HG02943 (cell line): ENCODE measurements around the gene SCN3B.

ENCODE experiments used
- ATAC-seq: cut with Tn5 transposase; IDR thresholded peaks from one replicate; pipeline ENCODE4 v1.9.1; 2021; ENCODE audit warnings: mild to moderate bottlenecking, low read depth, moderate library complexity; ENCODE audit not compliant: unreplicated experiment

Gene SCN3B

DNA sequence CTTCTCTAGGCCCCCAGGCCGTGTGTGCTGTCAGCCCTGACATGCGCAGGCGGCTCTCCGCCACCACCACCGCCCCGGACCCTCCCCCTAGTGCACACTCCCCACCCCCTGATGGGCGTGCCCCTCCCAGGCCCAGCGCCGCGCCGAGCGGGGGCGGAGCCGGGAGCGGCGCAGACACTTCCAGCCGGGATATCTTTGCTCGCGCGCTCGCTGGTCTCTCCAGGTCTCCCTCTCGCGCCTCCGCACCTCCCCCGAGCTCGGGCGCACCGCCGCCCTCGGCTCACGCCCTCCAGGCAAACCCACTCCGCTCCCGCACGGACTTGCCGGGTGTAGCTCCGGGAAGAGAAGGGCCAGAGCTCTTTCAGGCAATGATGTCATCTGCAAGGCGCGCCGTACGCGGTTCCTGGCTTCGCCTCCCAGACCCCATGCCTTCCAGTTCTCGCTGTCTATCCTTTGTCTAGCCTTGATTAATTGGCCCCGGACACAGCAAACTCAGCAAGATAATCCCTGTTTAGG, at the start of gene SCN3B:
Gene SCN3B, minus strand, starts transcription at position 59 of the 516 bp plus-strand sequence. CDS start 823 bp downstream, outside the sequence.
- no peak for ATAC-seq

- ATAC-seq, result no peak
Observed at GRCh38 chr11:123702696-123703095, 48.3 kb upstream of the SCN3B start.

GRCh38 chr11:123702139-123702538, 47.7 kb upstream of the SCN3B start:
- ATAC-seq, result no peak

- no peak for ATAC-seq
Observed at GRCh38 chr11:123700772-123701171, 46.3 kb upstream of the SCN3B start.

DNA sequence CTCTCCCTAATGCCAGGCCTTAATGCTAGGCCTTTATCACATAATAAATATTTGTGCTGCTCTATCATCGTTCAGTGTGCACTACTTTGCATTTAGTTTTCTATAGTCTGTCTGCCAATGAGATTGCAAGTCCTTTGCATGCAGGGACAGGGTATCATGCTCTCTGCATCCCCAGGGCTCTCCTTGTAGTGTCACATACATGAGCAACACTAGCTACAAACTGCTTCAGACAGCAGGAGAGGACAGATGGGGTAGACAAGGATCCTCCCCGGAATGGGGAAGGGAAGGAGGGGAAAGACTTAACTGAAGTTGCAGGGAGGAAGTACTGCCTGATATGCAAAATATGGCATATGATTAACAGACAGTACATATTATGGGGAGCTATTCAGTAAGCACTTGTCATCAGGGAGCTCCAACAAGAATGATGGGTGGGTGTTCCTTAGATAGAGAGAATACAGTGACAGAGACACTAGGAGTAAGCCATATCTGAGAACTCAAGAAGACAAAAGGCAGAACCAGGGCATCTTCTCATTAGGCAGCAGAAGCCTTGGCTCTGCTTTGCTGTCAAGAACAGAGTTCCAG, 44.2 kb upstream of the SCN3B start:
- ATAC-seq, result no peak

GRCh38 chr11:123696183-123696582, 41.8 kb upstream of the SCN3B start:
- no peak for ATAC-seq

GRCh38 chr11:123695231-123695630, 40.8 kb upstream of the SCN3B start:
- no peak for ATAC-seq

- no peak for ATAC-seq
Observed at GRCh38 chr11:123694551-123694950, 40.1 kb upstream of the SCN3B start.

DNA sequence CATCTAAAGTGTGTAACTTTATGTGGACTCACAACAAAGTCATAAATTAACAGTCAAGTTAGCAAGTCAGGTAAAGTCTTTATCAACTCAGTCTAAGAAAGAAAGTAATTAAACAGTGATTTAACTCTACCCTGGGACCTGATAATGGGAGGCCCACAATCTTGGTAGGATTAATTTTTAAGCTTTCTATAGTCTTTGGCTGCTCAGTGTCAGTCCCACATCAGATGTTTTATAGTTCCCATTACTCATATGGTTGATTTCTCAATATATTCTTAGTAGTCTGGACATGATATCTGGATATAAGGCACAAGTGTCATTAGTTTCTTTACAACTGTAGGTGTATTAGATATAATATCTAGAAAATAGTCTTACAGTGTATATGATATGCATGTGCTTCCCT, 38.5 kb upstream of the SCN3B start:
- no peak for ATAC-seq

DNA sequence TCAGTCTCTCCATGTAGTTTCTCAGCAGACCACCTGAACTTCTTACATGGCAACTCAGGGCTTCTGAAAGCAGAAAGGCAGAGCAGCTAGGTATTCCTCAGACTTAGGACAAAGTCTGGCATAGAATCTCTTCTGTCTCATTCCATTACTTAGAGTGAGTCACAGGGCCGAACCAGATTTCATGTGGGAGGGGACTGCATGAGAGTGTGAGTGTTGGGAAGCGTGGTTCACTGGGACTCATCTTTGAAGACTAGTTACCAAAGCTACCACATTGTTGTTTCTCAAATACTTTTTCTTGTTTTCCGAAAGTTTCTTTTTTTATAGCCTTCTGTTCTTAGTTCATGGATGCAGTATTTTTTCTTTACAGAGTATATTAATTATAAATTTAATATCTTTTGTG, 36.1 kb upstream of the SCN3B start:
- no peak for ATAC-seq

DNA sequence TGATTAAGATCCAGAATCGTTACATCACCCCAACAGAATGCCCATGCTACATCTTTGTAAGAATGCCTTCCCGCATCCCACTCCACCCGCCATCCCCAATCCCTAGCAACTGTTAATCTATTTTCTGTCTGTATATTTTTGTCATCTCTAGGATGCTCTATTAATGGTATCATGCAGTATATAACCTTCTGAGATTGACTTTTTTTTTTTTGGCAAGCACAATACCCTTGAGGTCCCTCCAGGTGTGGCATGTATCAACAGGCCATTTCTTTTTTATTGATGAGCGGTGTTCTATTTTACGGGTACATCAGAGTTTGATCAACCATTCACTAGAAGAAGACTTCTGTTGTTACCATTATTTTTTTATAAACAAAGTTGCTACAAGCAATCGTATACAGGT, 30.2 kb upstream of the SCN3B start:
- no peak for ATAC-seq

DNA sequence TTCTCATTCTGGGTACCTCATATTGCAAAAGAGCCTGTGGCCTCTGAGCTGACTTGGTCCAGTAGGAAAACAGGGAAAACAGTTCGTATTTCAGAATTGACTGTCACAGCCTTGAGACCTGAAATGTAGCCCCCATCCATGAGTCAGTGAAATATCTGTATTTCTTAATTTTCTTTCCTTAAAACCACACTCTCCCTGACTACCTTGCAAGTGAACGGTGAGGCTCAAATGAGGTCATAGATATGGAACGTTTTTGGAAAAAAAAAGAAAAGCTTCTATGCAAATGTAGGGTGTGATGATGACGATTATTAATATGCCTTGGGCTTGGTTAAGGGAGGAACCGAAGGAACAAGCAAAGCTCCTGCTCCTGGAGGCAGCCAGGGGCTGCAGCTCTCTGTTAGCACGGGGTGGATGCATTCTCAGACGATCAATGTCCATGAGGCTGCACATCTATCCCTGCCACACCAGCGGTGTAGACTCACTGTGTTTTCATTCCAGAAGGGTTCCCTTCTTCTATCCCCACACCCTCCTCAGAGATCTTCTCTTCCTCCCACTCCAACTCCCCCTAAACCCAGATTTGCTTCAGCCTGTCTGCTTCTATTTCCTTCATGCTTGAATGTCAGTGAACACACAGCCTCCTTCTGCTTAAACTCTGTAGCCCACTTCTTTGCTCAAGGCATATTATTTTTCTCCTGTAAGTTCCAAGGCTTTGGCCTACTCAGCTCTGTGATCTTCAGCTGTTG, 29.2 kb upstream of the SCN3B start:
- no peak for ATAC-seq

- ATAC-seq, result no peak
Observed at GRCh38 chr11:123682696-123683410, 28.4 kb upstream of the SCN3B start.

DNA sequence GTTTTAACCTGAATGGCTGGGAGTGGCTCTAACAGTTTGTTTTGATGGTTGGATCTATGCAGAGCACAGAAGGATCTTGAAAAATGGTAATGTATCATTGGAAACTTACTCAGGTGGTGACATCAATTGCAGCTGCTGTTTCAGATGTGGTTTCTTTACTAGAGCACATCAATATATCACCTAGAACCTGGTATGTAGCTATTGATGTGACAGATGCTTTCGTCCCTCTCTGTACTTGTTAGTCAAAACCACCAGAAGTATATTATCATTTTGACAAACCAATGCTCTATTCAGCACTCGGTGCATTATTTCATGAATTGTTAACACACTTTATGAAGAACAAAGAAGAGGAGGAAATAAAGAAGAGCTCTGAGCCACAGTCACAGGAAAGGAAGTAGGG, 26.6 kb upstream of the SCN3B start:
- no peak for ATAC-seq

DNA sequence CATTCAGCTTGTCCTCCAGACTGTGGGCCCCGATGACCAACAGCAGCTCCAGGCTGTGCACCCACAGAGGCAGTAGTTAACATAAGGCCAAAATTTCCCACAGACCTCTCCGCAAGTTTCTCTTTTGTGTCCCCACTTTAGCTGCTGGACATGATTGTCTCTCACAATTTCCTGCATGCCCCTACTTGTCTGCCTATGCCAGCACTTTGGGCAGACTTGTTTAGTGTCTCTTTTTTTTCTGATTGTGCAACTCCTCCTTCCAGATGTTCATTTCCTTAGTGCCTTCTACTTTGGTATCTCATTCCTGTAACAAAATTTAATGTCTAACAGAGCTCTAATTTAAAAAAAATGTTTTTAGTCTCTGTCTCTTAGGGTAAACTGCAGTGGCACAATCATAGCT, 23.8 kb upstream of the SCN3B start:
- ATAC-seq, result no peak

GRCh38 chr11:123677510-123677909, 23.1 kb upstream of the SCN3B start:
- no peak for ATAC-seq

- no peak for ATAC-seq
Observed at GRCh38 chr11:123674297-123674696, 19.9 kb upstream of the SCN3B start.

GRCh38 chr11:123672568-123672967, 18.1 kb upstream of the SCN3B start:
- no peak for ATAC-seq

- no peak for ATAC-seq
Observed at GRCh38 chr11:123671534-123671933, 17.1 kb upstream of the SCN3B start.

GRCh38 chr11:123670081-123670480, 15.7 kb upstream of the SCN3B start:
- ATAC-seq, result no peak

GRCh38 chr11:123665306-123665705, 10.9 kb upstream of the SCN3B start:
- ATAC-seq, result no peak
